LHCN-M2 (cell line): ENCODE results near the gene IL4R. TPM values are rescaled to one million over a fixed set of nuclear protein-coding genes. Genes with fewer than 3 reads are reported as not detected.
A peak's percentile ranks its signal among the peaks of the same experiment; 100 is the strongest.
"Not testable (repeated sequence)": the region's sequence is repeated elsewhere in the genome, so short reads cannot be mapped to it uniquely, and the experiment has no call there.

ENCODE experiments used
- DNase-seq: peaks from one replicate; pipeline ENCODE4 v3.0.0-alpha.2; 2012; ENCODE audit warnings: low read depth
- total RNA-seq: library from RNA; depleted of rRNA; stranded (reverse); fragments of >200 nt; gene quantifications from 2 replicates; pipeline ENCODE4 v1.2.3, GENCODE V29; 2014

IL4R gene
- total RNA-seq, 1 experiment from 2014 or later, result 13.8 TPM

- not testable (repeated sequence) for DNase-seq
Measured at GRCh38 chr16:27288313-27288712, 25.5 kb upstream of the IL4R start.

GRCh38 chr16:27289669-27290068 lies 24.1 kb upstream of the IL4R start:
- DNase-seq, result no peak

GRCh38 chr16:27290562-27290961 lies 23.2 kb upstream of the IL4R start:
- no peak for DNase-seq

DNA sequence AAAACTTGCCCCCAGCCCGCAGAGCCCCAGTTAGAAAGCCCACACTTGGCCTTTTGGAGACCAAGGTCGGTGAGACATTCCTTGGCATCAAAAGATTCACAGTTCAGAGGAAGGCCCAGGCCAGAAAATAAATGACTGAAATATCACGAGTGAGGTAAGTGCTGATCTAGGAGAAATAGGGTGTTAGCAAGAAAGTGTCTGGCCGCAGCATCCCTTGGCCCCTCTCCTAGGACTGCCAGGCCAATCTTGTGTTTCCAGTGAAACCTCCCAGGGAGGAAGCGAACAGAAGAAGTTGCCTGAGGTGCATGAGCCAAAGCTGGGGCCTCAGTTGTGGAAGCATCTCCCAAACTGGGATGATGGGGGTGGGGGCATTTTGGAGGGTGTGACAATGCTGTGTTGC lies 22.7 kb upstream of the IL4R start:
- DNase-seq, result no peak

- no peak for DNase-seq
Measured at GRCh38 chr16:27291722-27292240, 22.0 kb upstream of the IL4R start.

DNA sequence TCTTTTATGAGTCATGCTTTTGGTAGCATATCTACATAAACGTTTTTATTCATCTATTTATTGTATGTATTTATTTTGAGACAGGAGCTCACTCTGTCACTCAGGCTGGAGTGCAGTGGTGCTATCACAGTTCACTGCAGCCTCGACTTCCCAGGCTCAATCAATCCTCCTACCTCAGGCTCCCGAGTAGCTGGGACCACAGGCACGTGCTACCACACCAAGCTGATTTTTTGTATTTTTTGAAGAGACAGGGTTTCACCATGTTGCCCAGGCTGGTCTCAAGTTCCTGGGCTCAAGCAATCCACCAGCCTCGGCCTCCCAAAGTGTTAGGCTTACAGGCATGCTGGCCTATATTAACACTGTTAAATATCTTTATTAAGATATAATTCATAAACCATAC lies 20.4 kb upstream of the IL4R start:
- no peak for DNase-seq

DNA sequence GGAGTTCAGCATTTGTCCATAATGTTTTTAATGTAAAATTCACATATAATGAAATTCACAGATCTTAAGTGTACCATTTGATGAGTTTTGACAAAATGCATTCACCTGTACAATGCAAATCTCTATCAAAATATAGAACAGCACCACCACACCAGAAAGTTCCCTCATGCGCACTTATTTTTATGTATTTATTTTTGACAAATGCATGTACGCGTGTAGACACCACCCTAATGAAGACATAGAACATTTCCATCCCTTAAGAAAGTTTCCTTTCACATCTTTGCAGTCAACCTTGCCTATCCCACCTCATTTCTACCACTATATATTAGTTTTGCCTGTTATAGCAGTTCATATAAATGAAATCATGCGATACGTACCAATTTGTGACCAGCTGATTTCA lies 15.6 kb upstream of the IL4R start:
- DNase-seq, result no peak

- DNase-seq, result no peak
Measured at GRCh38 chr16:27301236-27301861, 12.4 kb upstream of the IL4R start.

GRCh38 chr16:27302126-27302525 lies 11.6 kb upstream of the IL4R start:
- no peak for DNase-seq

DNA sequence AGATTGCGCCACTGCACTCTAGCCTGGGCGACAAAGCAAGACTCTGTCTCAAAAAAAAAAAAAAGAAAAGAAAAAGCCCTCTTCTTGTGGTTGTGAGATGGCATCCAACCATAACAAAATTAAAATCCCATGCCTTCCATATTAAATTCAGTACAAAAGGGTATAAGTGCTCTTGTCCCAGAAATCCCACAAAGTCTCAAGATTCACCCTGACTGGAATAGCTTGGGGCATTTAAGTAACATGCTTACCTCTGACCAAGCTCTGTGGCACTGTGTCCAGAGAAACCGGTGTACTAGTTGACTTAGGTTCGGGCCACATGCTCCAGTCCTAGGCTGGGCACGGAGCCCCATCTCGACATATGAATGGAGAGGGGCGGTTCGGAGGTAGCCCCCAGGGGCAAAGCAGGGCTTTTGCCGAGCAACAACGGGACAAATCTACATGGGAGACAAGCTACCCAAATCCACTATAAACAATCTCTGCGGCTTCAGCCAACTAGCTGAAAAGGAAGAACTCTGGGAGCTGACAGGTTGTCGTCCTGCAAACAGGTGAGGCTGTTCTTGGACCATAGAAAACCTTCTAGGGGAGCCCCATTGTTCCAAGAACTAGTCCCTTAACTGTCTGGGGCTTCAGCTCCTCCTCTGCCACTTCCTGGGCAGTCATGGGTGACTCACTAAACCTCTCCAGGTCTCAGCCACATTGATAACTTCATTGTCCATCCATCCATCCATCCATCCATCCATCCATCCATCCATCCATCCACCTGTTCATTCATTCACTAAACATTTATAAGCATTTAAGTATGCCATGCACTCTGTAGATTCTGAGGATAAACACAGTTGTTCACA lies 10.3 kb upstream of the IL4R start:
- no peak for DNase-seq

DNA sequence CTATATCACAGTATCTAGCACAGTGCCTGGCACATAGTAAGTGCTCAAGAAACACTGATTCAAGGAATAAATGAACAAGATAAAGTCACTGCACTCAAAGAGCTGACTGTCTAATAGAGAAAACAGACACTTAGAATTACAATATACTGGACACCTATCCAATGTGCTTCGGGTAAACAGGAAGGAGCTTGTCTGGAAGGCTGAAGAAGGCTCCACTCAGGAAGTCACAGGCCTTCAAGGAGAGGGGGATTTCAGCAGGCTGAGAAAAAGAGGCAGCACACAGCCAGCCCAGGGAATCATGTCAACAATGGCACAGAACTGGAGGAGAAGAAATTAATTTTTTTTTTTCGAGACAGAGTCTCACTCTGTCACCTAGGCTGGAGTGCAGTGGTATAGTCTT lies 9.7 kb upstream of the IL4R start:
- no peak for DNase-seq

DNA sequence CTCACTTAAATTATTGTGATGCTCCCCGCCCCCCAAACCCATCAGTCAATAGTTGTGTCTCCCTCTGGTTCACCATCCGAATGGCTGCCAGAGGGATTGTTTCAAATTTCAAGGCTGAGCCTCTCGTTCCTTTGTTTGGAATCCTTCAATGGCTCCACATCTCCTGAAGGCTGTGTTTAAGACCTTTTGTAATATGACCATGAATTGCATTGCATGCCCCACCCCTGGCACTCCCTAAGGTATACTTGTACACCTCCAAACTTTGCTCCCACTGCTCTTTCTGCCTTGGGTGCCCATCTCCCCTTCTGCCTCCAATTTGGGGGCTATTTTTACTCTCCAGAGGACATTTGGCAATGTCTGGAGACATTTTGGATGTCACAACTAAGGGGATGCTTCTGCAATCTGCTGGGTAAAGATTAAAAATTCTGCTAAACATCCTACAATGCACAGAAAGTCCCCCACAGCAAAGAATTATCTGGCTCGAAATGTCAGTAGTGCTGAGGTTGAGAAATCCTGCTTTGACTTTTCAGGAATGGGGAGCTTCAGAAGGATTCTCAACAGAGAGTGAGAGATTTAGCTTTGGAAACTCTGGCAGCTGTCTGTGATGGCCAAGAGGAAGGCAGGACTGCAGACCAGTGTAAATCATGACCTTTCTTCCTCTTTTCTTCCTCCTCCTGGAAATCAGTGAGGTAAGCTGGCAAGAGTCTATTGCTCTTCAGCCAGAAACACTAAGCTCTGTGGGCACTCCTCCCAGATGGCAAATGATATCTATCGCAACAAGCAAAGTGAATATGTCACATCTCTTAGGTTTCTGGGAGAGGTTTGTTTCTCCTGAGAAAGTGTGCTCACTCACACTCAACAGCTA lies 8.7 kb upstream of the IL4R start:
- DNase-seq, result no peak

GRCh38 chr16:27305839-27306442 lies 7.8 kb upstream of the IL4R start:
- no peak for DNase-seq

- DNase-seq, result no peak
Measured at GRCh38 chr16:27308792-27309191, 5.0 kb upstream of the IL4R start.

- no peak for DNase-seq
Measured at GRCh38 chr16:27310576-27311447, 3.0 kb upstream of the IL4R start.

GRCh38 chr16:27311448-27311830 lies 2.3 kb upstream of the IL4R start:
- no peak for DNase-seq

DNA sequence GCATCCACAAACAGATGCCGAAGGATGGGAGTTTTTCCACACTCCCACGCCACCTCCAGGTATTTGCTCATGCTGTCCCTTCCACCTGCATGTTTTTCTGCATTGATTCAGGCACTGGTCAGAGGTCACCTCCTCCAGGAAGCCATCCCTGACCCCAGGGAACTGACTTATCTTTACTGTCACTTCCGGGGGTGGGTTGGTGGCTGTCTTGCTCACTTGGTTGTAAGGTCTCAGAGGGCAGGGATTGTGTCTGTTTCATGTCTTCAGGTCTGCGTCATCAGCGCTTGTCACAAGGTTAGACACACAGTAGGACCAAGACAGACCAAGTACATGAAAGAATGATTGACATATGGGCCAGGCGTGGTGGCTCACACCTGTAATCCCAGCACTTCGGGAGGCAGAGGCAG lies 1.9 kb upstream of the IL4R start:
- DNase-seq, result no peak

DNA sequence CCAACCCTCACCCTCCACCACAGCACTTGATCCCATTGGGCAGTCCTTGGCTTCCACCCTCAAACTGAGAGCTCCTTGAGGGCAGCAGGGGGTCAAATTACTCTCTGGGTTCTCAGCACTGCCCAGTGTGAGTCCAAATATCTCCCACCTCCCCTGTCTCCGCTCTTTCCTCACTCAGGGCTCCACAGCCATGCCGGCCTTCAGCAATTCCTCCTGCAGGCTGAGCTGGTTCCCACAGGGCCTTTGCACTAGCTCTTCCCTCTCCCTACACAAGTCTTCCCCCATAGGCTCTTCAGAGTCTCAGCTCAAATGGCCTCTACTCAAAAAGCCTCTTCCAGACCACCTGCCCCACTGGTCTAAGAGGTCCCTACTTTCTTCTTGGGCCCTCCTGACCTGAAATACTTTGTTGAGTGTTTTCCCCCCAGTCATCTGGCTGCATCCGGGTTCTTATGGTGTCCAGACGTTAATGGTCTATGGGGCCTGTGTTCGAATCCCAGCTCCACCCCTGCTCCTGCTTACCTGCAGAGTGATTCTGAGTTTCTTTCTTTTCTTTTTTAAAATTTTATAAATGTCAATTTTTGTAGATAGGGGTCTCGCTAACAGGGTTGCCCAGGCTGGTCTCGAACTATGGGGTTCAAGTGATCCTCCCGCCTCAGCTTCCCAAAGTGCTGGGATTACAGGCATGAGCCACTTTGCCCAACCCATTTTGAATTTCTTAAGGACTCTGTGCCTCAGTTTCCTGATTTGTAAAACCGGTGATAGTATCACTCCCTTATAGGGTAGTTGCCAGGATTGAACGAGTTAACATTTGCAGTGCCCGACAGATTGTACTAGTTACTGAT lies 973 bp upstream of the IL4R start:
- DNase-seq, result no peak

- DNase-seq, result peak; percentile 74
Measured at GRCh38 chr16:27314161-27314723, 468 bp downstream of the IL4R start.

DNA sequence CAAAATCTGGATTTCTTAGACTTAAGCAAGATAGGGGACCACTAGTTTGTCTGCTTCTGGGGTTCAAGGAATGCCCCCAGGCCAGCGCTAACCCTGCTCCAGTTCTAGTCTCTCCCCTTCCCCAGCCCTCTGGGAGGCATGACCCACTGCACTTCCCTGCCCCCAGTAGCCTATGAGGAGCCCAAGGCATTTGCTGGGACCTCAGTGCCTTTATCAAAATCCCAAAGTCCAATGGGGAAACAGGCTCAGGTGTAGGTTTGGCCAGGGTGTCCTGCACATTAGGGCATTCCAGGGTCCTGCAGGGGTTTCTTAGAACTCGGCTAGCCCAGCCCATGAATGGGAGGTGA lies 1.2 kb downstream of the IL4R start:
- DNase-seq, result no peak
